ENCODE results near the gene PKDREJ. TPM values are rescaled to one million over a fixed set of nuclear protein-coding genes. Genes with fewer than 3 reads are reported as not detected.
"Not testable (repeated sequence)": the region's sequence is repeated elsewhere in the genome, so short reads cannot be mapped to it uniquely, and the experiment has no call there.

Gene PKDREJ
- total and polyA plus RNA-seq, 4 donors: 0.06 to 0.46 (median 0.25) TPM

GRCh38 chr22:46267431-46268279, 4.5 kb upstream of the PKDREJ start, which contains the start of gene TTC38:
Gene TTC38, plus strand, starts transcription at chr22:46268008. Its CDS starts 32 bp downstream, at chr22:46268040.
- Histone ChIP-seq H3K27ac (ENCODE audit: low read depth, low read length) (peak within 1 kb of the TSS; percentile 78), H3K36me3 (ENCODE audit: control insufficient read depth, insufficient read depth, low read length) (peaks cover 20% of the 10 kb centered on the region), H3K27me3 (ENCODE audit: control insufficient read depth, insufficient read depth, low read length) (peaks cover 6% of the 10 kb centered on the region), H3K9me3 (ENCODE audit: control insufficient read depth, insufficient read depth, low read length) (no peaks in the 10 kb centered on the region), H3K4me1 (ENCODE audit: control insufficient read depth, insufficient read depth, low read length) (peaks cover 25% of the 10 kb centered on the region), H3K4me3 (ENCODE audit: low read depth, low read length) (peak within 1 kb of the TSS; percentile 71)
- peak; percentile 43 to 94 (median 77) for DNase-seq (ENCODE audit: low read depth in 4 of 6, low spot score in 6 of 6)
- WGBS (ENCODE audit: insufficient coverage): under 1% methylated on average over 74 of the region's 74 CpGs

DNA sequence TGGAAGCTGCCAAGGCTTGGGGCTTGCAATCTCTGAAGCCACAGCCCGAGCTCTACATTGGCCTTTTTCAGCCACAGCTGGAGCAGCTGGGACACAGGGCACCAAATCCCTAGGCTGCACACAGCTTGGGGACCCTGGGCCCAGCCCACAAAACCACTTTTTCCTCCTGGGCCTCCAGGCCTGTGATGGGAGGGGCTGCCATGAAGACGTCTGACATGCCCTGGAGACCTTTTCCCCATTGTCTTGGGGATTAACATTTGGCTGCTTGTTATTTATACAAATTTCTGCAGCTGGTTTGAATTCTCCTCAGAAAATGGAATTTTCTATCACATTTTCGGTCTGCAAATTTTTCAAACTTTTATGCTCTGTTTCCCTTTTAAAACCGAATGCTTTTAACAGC, 2.5 kb upstream of the PKDREJ start:
- not testable (repeated sequence) for DNase-seq (ENCODE audit: low read depth in 4 of 6, low spot score in 6 of 6); H3K9me3 ChIP-seq (ENCODE audit: control insufficient read depth, insufficient read depth, low read length); H3K27ac ChIP-seq (ENCODE audit: low read depth, low read length); H3K4me3 ChIP-seq (ENCODE audit: low read depth, low read length)
- Histone ChIP-seq H3K4me1 (ENCODE audit: control insufficient read depth, insufficient read depth, low read length) (peaks cover 29% of the 10 kb centered on the region), H3K27me3 (ENCODE audit: control insufficient read depth, insufficient read depth, low read length) (peaks cover 25% of the 10 kb centered on the region), H3K36me3 (ENCODE audit: control insufficient read depth, insufficient read depth, low read length) (peaks cover 13% of the 10 kb centered on the region)
- 100% methylated on average over 3 of the region's 4 CpGs for WGBS (ENCODE audit: insufficient coverage)

- not testable (repeated sequence) for H3K9me3 ChIP-seq (ENCODE audit: control insufficient read depth, insufficient read depth, low read length); H3K36me3 ChIP-seq (ENCODE audit: control insufficient read depth, insufficient read depth, low read length); H3K27ac ChIP-seq (ENCODE audit: low read depth, low read length); DNase-seq (ENCODE audit: low read depth in 4 of 6, low spot score in 6 of 6); H3K4me3 ChIP-seq (ENCODE audit: low read depth, low read length)
- WGBS (ENCODE audit: insufficient coverage): 95% methylated on average over 2 of the region's 6 CpGs
- Histone ChIP-seq H3K27me3 (ENCODE audit: control insufficient read depth, insufficient read depth, low read length) (peaks cover 32% of the 10 kb centered on the region), H3K4me1 (ENCODE audit: control insufficient read depth, insufficient read depth, low read length) (peaks cover 25% of the 10 kb centered on the region)
These were observed 1.4 kb upstream of the PKDREJ start for GRCh38 chr22:46264520-46264919.

DNA sequence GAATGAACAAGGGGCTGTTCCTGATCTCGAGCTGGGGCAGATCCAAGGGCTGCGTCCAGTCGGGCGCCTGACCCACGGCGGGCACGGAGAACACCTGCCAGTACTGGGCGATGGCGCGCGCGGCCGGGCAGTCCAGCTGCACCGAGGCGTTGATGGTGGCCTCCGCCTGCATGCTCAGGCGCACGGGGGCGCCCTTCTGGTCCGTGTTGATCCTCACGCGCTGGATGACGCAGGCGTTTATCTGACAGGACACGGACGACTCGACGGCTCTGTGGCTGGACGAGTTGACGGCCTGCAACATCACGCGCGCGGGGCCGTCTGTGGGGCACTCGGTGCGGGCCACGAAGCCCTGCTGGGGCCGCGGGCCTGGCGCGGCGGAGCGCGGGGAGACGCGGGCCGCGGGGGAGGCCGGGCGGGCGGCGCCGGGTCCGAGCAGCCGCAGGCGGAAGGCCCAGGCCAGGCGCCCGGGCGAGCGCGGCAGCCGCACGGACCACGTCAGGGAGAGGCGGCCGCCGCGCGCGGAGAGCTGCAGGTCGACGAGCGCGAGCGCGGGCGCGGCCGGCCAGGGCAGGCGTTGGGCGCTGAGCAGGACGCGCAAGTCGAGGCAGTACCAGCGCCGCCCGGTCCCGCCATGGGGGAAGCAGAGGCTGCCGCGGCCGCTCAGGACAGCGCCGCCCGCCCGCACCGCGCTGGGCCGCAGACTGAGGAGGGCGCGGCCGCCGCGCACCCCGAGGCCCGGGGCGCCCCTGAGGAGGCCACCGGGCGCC, 511 bp downstream of the PKDREJ start:
- 5% methylated on average over 109 of the region's 109 CpGs for WGBS (ENCODE audit: insufficient coverage)
- H3K4me3 ChIP-seq (ENCODE audit: low read depth, low read length): no peak overlapping the region
- H3K4me1 ChIP-seq (ENCODE audit: control insufficient read depth, insufficient read depth, low read length): peaks cover 12% of the 10 kb centered on the region
- peak in 2 of 6 donors; percentile 27 to 51 for DNase-seq (ENCODE audit: low read depth in 4 of 6, low spot score in 6 of 6)
- peaks cover 11% of the 10 kb centered on the region for H3K9me3 ChIP-seq (ENCODE audit: control insufficient read depth, insufficient read depth, low read length)
- no peak overlapping the region for H3K27ac ChIP-seq (ENCODE audit: low read depth, low read length)
- no peaks in the 10 kb centered on the region for H3K36me3 ChIP-seq (ENCODE audit: control insufficient read depth, insufficient read depth, low read length)
- peaks cover 39% of the 10 kb centered on the region for H3K27me3 ChIP-seq (ENCODE audit: control insufficient read depth, insufficient read depth, low read length)

GRCh38 chr22:46260038-46260437, 3.1 kb downstream of the PKDREJ start:
- no peak overlapping the region for H3K27ac ChIP-seq (ENCODE audit: low read depth, low read length)
- peaks cover 39% of the 10 kb centered on the region for H3K27me3 ChIP-seq (ENCODE audit: control insufficient read depth, insufficient read depth, low read length)
- no peak for DNase-seq (ENCODE audit: low read depth in 4 of 6, low spot score in 6 of 6)
- 78% methylated on average over 6 of the region's 6 CpGs for WGBS (ENCODE audit: insufficient coverage)
- H3K9me3 ChIP-seq (ENCODE audit: control insufficient read depth, insufficient read depth, low read length): peaks cover 12% of the 10 kb centered on the region
- H3K36me3 ChIP-seq (ENCODE audit: control insufficient read depth, insufficient read depth, low read length): no peaks in the 10 kb centered on the region
- peaks cover 7% of the 10 kb centered on the region for H3K4me1 ChIP-seq (ENCODE audit: control insufficient read depth, insufficient read depth, low read length)
- no peak overlapping the region for H3K4me3 ChIP-seq (ENCODE audit: low read depth, low read length)

- H3K4me1 ChIP-seq (ENCODE audit: control insufficient read depth, insufficient read depth, low read length): peaks cover 7% of the 10 kb centered on the region
- 75% methylated on average over 3 of the region's 12 CpGs for WGBS (ENCODE audit: insufficient coverage)
- peaks cover 39% of the 10 kb centered on the region for H3K27me3 ChIP-seq (ENCODE audit: control insufficient read depth, insufficient read depth, low read length)
- no peak overlapping the region for H3K4me3 ChIP-seq (ENCODE audit: low read depth, low read length)
- no peak overlapping the region for H3K27ac ChIP-seq (ENCODE audit: low read depth, low read length)
- peaks cover 12% of the 10 kb centered on the region for H3K9me3 ChIP-seq (ENCODE audit: control insufficient read depth, insufficient read depth, low read length)
- H3K36me3 ChIP-seq (ENCODE audit: control insufficient read depth, insufficient read depth, low read length): no peaks in the 10 kb centered on the region
- DNase-seq (ENCODE audit: low read depth in 4 of 6, low spot score in 6 of 6): no peak
These were observed 3.8 kb downstream of the PKDREJ start for GRCh38 chr22:46259374-46259773.

GRCh38 chr22:46256358-46256958, 6.7 kb downstream of the PKDREJ start:
- no peak for DNase-seq (ENCODE audit: low read depth in 4 of 6, low spot score in 6 of 6)
- peaks cover 12% of the 10 kb centered on the region for H3K9me3 ChIP-seq (ENCODE audit: control insufficient read depth, insufficient read depth, low read length)
- no peaks in the 10 kb centered on the region for H3K4me1 ChIP-seq (ENCODE audit: control insufficient read depth, insufficient read depth, low read length)
- H3K36me3 ChIP-seq (ENCODE audit: control insufficient read depth, insufficient read depth, low read length): no peaks in the 10 kb centered on the region
- no peak overlapping the region for H3K4me3 ChIP-seq (ENCODE audit: low read depth, low read length)
- peaks cover 21% of the 10 kb centered on the region for H3K27me3 ChIP-seq (ENCODE audit: control insufficient read depth, insufficient read depth, low read length)
- no peak overlapping the region for H3K27ac ChIP-seq (ENCODE audit: low read depth, low read length)
- WGBS (ENCODE audit: insufficient coverage): 88% methylated on average over 6 of the region's 8 CpGs

DNA sequence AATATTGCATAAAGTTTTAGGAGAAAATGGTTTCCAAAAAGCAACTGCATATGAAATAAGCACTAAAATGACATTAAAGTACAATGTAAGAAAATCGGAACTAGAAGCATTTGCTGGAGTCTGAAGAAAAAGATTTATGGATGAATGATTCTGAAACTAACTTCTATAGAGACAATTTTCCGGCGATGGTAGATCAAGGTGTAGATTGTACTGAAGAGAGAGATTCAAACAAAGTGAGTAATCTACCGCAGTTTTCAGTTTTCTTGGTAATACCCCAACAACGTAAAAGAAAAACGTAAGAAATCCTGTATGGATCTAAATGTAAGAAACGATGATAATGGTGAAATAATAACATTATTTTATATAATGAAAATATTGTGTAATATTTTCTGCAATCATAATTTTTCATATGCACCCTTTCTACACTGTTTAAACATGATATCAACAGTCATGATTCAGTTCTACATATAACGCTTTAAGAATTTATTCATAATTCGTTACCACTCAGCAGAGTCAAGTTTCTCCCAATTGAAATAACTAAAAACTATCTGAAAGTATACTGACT, 11.2 kb downstream of the PKDREJ start:
- H3K27ac ChIP-seq (ENCODE audit: low read depth, low read length): no peak overlapping the region
- WGBS (ENCODE audit: insufficient coverage): no CpG with 5 or more reads among the region's 9 CpGs
- no peaks in the 10 kb centered on the region for H3K27me3 ChIP-seq (ENCODE audit: control insufficient read depth, insufficient read depth, low read length)
- peaks cover 16% of the 10 kb centered on the region for H3K4me1 ChIP-seq (ENCODE audit: control insufficient read depth, insufficient read depth, low read length)
- DNase-seq (ENCODE audit: low read depth in 4 of 6, low spot score in 6 of 6): no peak
- H3K9me3 ChIP-seq (ENCODE audit: control insufficient read depth, insufficient read depth, low read length): no peaks in the 10 kb centered on the region
- peaks cover 11% of the 10 kb centered on the region for H3K36me3 ChIP-seq (ENCODE audit: control insufficient read depth, insufficient read depth, low read length)
- H3K4me3 ChIP-seq (ENCODE audit: low read depth, low read length): no peak overlapping the region

DNA sequence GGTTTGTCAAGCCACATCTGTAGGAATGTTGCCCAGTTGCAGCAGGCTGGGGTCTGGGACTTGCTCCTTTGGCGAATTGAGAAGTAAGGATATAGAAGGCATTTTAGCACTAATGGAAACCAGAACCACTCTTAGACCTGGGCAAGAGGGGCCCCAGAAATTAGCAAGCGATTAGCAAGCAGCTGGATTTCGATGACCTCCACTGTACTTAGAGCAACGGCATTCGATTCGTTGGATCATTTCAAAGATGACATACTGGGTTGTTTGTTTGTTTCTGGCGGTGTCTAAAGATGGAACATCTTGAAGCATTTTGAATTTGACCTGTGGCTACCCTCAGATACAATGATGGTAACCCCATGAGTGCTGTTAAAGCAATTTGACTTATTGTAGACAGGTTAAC, 11.9 kb downstream of the PKDREJ start:
- Histone ChIP-seq H3K9me3 (ENCODE audit: control insufficient read depth, insufficient read depth, low read length) (no peaks in the 10 kb centered on the region), H3K36me3 (ENCODE audit: control insufficient read depth, insufficient read depth, low read length) (peaks cover 14% of the 10 kb centered on the region), H3K4me3 (ENCODE audit: low read depth, low read length) (peak overlapping the region; percentile 58), H3K4me1 (ENCODE audit: control insufficient read depth, insufficient read depth, low read length) (peaks cover 18% of the 10 kb centered on the region), H3K27ac (ENCODE audit: low read depth, low read length) (no peak overlapping the region), H3K27me3 (ENCODE audit: control insufficient read depth, insufficient read depth, low read length) (no peaks in the 10 kb centered on the region)
- WGBS (ENCODE audit: insufficient coverage): 57% methylated on average over 4 of the region's 7 CpGs
- no peak for DNase-seq (ENCODE audit: low read depth in 4 of 6, low spot score in 6 of 6)
